Smooth muscle cell (in vitro differentiated cells): ENCODE data around the gene RSPRY1. TPM values are rescaled to one million over a fixed set of nuclear protein-coding genes. Genes with fewer than 3 reads are reported as not detected.

Source experiments
- DNase-seq: peaks from one replicate; lab custom pipeline; 2025; ENCODE audit not compliant: unreplicated experiment; lab: John Stamatoyannopoulos, UW
- H2AFZ ChIP-seq: fragments of 200-600 bp; sonication (generic); 2 replicates; pipeline ENCODE4 v1.6.0; 2016; ENCODE audit warnings: antibody characterized with exemption, low read depth, mild to moderate bottlenecking
- H3F3A ChIP-seq: fragments of 200-600 bp; sonication (generic); 2 replicates; pipeline ENCODE4 v1.6.0; 2017; ENCODE audit warnings: antibody characterized with exemption, low read depth
- H3K27ac ChIP-seq: fragments of 200-600 bp; sonication (generic); 2 replicates; pipeline ENCODE4 v1.5.1; 2016; ENCODE audit warnings: low read depth, mild to moderate bottlenecking
- H3K27me3 ChIP-seq: fragments of 200-600 bp; sonication (generic); 2 replicates; pipeline ENCODE4 v1.6.1; 2016; ENCODE audit warnings: low read depth, mild to moderate bottlenecking
- H3K36me3 ChIP-seq: fragments of 200-600 bp; sonication (generic); 2 replicates; pipeline ENCODE4 v1.5.1; 2016; ENCODE audit warnings: low read depth
- H3K4me1 ChIP-seq: fragments of 200-600 bp; sonication (generic); 2 replicates; pipeline ENCODE4 v1.5.1; 2016; ENCODE audit warnings: low read depth
- H3K4me2 ChIP-seq: fragments of 200-600 bp; sonication (generic); 2 replicates; pipeline ENCODE4 v1.6.0; 2016; ENCODE audit warnings: mild to moderate bottlenecking
- H3K4me3 ChIP-seq: fragments of 200-600 bp; sonication (generic); 2 replicates; pipeline ENCODE4 v1.5.1; 2016; ENCODE audit warnings: mild to moderate bottlenecking
- H3K79me2 ChIP-seq: fragments of 200-600 bp; sonication (generic); 2 replicates; pipeline ENCODE4 v1.6.0; 2016; ENCODE audit warnings: low read depth, mild to moderate bottlenecking
- H3K9ac ChIP-seq: fragments of 200-600 bp; sonication (generic); 2 replicates; pipeline ENCODE4 v1.6.0; 2016; ENCODE audit warnings: low read depth
- H3K9me3 ChIP-seq: fragments of 200-600 bp; sonication (generic); replicated peaks from 2 replicates; pipeline ENCODE4 v1.5.1; 2016; ENCODE audit warnings: low read depth
- H4K20me1 ChIP-seq: fragments of 200-600 bp; sonication (generic); 2 replicates; pipeline ENCODE4 v1.6.0; 2016; ENCODE audit warnings: low read depth
- WGBS: methylation state at CpG from one replicate; pipeline ENCODE4 v1.1.7; 2016; ENCODE audit warnings: low lambda C conversion rate; 5-methylcytosine and 5-hydroxymethylcytosine counted together
- polyA plus RNA-seq: library from polyadenylated mRNA; unstranded; fragments of >200 nt; fragmentation: Nextera tagmentation; extraction: Ambion mirVana; gene quantifications from 2 replicates; pipeline ENCODE4 v1.2.1, GENCODE V29; 2016
- total RNA-seq: library from RNA; depleted of rRNA; stranded (reverse); fragments of >200 nt; gene quantifications from 2 replicates; pipeline ENCODE4 v1.2.3, GENCODE V29; 2014
- TF ChIP-seq, protein P1 (sequence below): fragments of 200-600 bp; sonication (generic); IDR thresholded peaks from 2 replicates; pipeline ENCODE4 v1.5.1; 2017; ENCODE audit warnings: borderline replicate concordance, mild to moderate bottlenecking, antibody characterized with exemption; ENCODE audit not compliant: insufficient read depth, poor library complexity, severe bottlenecking

RSPRY1 gene
- total and polyA plus RNA-seq, 2 experiments from 2014 or later: 42.0 to 57.1 TPM

GRCh38 chr16:57262841-57263540 lies 76.9 kb downstream of the RSPRY1 start:
- no peaks in the 10 kb centered on the region for H3F3A ChIP-seq
- no peaks in the 10 kb centered on the region for H3K9me3 ChIP-seq
- H3K9ac ChIP-seq: no peak overlapping the region
- H3K27ac ChIP-seq: no peak overlapping the region
- no peak overlapping the region for H3K4me2 ChIP-seq
- WGBS: 88% methylated on average over 17 of the region's 17 CpGs
- no peaks in the 10 kb centered on the region for H3K36me3 ChIP-seq
- H2AFZ ChIP-seq: no peak overlapping the region
- H4K20me1 ChIP-seq: no peaks in the 10 kb centered on the region
- TF ChIP-seq, protein P1, sequence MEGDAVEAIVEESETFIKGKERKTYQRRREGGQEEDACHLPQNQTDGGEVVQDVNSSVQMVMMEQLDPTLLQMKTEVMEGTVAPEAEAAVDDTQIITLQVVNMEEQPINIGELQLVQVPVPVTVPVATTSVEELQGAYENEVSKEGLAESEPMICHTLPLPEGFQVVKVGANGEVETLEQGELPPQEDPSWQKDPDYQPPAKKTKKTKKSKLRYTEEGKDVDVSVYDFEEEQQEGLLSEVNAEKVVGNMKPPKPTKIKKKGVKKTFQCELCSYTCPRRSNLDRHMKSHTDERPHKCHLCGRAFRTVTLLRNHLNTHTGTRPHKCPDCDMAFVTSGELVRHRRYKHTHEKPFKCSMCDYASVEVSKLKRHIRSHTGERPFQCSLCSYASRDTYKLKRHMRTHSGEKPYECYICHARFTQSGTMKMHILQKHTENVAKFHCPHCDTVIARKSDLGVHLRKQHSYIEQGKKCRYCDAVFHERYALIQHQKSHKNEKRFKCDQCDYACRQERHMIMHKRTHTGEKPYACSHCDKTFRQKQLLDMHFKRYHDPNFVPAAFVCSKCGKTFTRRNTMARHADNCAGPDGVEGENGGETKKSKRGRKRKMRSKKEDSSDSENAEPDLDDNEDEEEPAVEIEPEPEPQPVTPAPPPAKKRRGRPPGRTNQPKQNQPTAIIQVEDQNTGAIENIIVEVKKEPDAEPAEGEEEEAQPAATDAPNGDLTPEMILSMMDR: no peak
- peaks cover 13% of the 10 kb centered on the region for H3K4me1 ChIP-seq
- H3K4me3 ChIP-seq: no peak overlapping the region
- H3K27me3 ChIP-seq: no peaks in the 10 kb centered on the region
- DNase-seq: no peak
- H3K79me2 ChIP-seq: no peaks in the 10 kb centered on the region

DNA sequence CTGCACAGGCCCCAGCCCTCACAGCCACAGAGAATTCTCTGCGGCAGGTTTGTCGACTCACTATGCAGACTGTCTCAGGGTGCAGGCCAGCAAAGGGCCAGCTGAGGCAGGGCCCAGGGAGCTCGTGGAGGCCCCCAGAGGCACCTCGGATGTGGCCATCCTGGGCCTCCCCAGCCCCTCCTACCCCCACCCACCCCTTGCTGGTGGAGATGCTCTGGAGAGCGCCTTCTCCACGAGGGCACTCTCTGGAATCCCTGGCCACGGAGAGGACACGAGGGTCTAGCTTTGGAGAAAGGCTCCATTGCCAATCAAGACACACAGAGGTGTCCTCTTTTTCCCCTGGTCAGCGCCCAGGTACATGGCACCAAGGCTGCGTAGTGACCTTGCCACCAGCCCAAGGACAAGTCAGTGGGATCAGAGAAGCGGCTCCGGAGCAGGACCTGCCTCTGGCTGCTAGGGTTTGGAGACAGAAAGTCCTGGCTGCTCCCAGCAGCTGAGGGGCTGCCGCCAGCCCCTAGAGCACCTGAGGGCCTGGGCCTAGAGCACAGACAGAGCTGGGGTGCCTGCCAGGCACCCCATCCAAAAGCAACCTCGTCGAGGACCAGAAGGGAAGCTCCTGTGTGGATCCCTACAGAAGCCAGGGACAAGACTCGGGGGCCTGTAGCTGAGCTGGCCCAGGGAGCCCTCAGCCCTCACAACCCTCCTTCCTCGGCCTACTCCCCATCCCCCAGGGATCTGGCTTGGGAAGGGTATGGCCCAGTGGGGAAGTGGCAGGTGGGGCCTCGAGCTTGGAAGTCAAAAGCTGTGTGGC lies 77.6 kb downstream of the RSPRY1 start:
- no peak for DNase-seq
- H4K20me1 ChIP-seq: no peaks in the 10 kb centered on the region
- WGBS: 92% methylated on average over 14 of the region's 18 CpGs
- TF ChIP-seq, protein P1: no peak
- H3K4me2 ChIP-seq: no peak overlapping the region
- H3K4me3 ChIP-seq: no peak overlapping the region
- no peaks in the 10 kb centered on the region for H3K9me3 ChIP-seq
- H3F3A ChIP-seq: no peaks in the 10 kb centered on the region
- no peak overlapping the region for H3K27ac ChIP-seq
- no peaks in the 10 kb centered on the region for H3K79me2 ChIP-seq
- H3K4me1 ChIP-seq: peaks cover 14% of the 10 kb centered on the region
- H3K9ac ChIP-seq: no peak overlapping the region
- H3K36me3 ChIP-seq: no peaks in the 10 kb centered on the region
- H2AFZ ChIP-seq: no peak overlapping the region
- H3K27me3 ChIP-seq: no peaks in the 10 kb centered on the region

DNA sequence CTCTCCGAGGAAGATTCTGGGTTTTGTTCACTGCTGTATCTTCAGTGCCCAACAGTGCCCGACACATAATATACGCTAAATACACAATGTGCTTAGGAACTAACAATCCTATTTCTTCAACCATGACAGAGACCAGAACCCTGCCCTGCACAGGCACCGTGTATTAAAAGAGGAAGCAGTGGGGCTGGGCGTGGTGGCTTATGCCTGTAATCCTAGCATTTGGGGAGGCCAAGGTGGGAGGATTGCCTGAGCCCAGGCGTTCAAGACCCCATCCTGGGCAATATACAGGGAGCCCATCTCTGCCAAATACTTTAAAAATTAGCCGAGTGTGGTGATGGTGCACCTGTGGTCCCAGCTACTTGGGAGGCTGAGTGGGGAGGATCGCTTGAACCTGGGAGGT lies 78.3 kb downstream of the RSPRY1 start:
- Histone ChIP-seq H3K4me1 (peaks cover 21% of the 10 kb centered on the region), H4K20me1 (no peaks in the 10 kb centered on the region), H2AFZ (no peak overlapping the region), H3K9ac (no peak overlapping the region), H3K36me3 (no peaks in the 10 kb centered on the region), H3K27me3 (no peaks in the 10 kb centered on the region), H3F3A (no peaks in the 10 kb centered on the region), H3K9me3 (no peaks in the 10 kb centered on the region), H3K79me2 (no peaks in the 10 kb centered on the region), H3K4me2 (no peak overlapping the region), H3K27ac (no peak overlapping the region), H3K4me3 (no peak overlapping the region)
- no peak for DNase-seq
- 88% methylated on average over 8 of the region's 8 CpGs for whole genome bisulfite sequencing
- TF ChIP-seq, protein P1: no peak
